Activated naive CD4-positive, alpha-beta T cell treated with anti-CD3 and anti-CD28 coated beads, Interleukin-2, amount 10 ng/mL, durations not matched to agents 7 days and 5 days (primary cell): Measurements from ENCODE around the gene FOXB1.

ENCODE experiments used
- CTCF ChIA-PET: fragments of 350-600 bp; sonication (Branson Sonifier 250); formaldehyde crosslinking; loops from one replicate; lab custom pipeline; 2021; ENCODE audit warnings: antibody characterized with exemption; lab: Charles Lee
- DNase-seq: peaks from one replicate; pipeline ENCODE4 v3.0.0-alpha.2; 2020
- H3K27ac Mint-ChIP-seq: one replicate; pipeline ENCODE4 v1.8.0; 2021; ENCODE audit warnings: mild to moderate bottlenecking, moderate library complexity, mixed read lengths
- H3K27me3 Mint-ChIP-seq: one replicate; pipeline ENCODE4 v1.8.0; 2021; ENCODE audit warnings: mild to moderate bottlenecking, mixed read lengths
- H3K36me3 Mint-ChIP-seq: one replicate; pipeline ENCODE4 v1.8.0; 2021; ENCODE audit warnings: mixed read lengths
- H3K4me1 Mint-ChIP-seq: one replicate; pipeline ENCODE4 v1.8.0; 2021; ENCODE audit warnings: mixed read lengths
- H3K4me3 Mint-ChIP-seq: one replicate; pipeline ENCODE4 v1.8.0; 2021; ENCODE audit warnings: mild to moderate bottlenecking, moderate library complexity, mixed read lengths
- H3K9me3 Mint-ChIP-seq: one replicate; pipeline ENCODE4 v1.8.0; 2021; ENCODE audit warnings: mixed read lengths

FOXB1 gene

DNA sequence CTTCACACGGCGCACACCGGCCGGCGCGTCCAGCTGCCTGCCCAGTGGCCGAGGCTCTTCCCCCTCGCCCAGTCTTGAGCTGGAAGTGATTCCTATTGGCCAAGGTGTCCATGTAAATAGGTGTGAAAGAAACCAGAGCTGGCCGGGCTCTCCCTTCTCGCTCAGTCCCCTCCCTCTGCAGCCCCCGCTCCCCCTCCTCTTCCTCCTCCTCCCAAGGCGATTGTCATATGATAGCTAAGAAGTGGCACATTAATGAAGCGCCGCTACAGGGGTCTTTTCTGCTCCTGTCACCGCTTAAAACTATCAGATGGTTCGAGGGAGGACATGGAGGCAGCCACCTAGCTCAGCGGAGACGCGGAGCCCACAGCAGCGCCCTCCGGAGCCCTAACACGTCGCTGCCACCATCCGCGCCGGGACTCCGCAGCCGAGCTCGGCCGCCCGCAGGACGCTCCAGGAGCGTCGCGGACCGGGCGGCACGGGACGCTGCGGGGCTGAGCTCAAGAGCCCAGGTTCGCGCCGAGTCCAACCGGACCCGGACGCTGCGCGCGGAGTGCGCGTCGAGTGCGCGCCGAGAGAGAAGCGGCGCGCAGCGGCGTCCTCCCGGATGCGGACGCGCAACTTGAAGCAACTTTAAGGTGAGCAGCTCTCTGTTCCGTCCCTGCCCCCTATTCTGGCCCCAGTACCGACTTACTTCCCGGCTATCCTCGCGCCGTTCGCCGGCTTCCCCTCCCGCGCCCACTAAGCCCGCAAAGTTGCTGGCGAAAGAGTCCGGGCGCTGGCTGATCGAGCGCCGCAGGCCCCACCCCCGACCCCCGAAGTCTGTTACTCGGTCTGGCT is at the start of gene FOXB1:
TSS of gene FOXB1 (plus strand) at position 303 of the 837 bp plus-strand sequence. CDS start 653 bp downstream, outside the sequence.
- peak; percentile 55 for DNase-seq
- CTCF ChIA-PET: interaction anchor here (0.8 to 2.4 kb wide), 10 partner anchors 9 to 313 kb away, joined by 3 to 19 read pairs (median 3); no protein-coding TSS in a partner anchor
- Mint-ChIP-seq H3K9me3 (peaks cover 4% of the 10 kb centered on the region), H3K4me3 (peak within 1 kb of the TSS; percentile 94), H3K4me1 (peaks cover 76% of the 10 kb centered on the region), H3K27me3 (peaks cover 94% of the 10 kb centered on the region), H3K36me3 (peaks cover 34% of the 10 kb centered on the region), H3K27ac (peak within 1 kb of the TSS; percentile 94)

DNA sequence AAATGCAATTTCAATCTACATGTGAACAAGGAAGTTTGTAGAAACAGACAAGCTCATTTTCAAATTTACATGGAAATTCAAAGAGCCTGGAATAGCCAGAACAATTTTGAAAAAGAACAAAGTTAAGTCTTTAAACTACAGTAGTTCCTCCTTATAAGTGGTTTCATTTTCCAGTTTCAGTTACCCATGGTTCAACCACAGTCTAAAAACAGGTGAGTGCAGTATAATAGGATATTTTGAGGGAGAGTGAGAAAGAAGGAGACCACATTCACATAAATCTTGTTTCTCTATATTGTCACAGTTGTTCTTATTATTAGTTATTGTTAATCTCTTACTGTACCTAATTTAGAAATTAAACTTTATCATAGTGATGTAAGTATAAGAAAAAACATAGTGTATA is 45.8 kb upstream of the FOXB1 start:
- Mint-ChIP-seq H3K4me3 (no peak overlapping the region), H3K9me3 (peaks cover 40% of the 10 kb centered on the region), H3K36me3 (peaks cover 22% of the 10 kb centered on the region), H3K4me1 (peaks cover 5% of the 10 kb centered on the region), H3K27me3 (peaks cover 20% of the 10 kb centered on the region), H3K27ac (no peak overlapping the region)
- DNase-seq: no peak
- CTCF ChIA-PET: no interaction called here

DNA sequence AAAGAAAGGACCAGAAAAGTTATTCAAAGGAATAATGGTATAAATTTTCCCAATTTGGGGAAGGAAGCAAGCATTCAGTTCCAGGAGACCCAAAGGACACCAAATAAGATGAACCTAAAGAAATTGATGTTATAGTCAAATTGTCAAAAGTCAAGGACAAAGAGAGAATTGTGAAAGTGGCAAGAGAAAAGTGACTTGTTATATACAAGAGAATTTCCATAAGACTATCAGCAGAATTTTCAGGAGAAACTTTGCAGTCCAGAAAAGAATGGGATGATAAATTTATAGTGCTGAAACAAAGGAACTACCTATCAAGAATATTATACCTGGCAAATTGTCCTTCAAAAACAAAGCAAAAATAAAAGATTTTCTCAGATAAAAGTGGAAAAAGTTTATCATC is 43.8 kb upstream of the FOXB1 start:
- no peak overlapping the region for H3K4me3 Mint-ChIP-seq
- peaks cover 6% of the 10 kb centered on the region for H3K4me1 Mint-ChIP-seq
- H3K36me3 Mint-ChIP-seq: peaks cover 22% of the 10 kb centered on the region
- peaks cover 45% of the 10 kb centered on the region for H3K9me3 Mint-ChIP-seq
- DNase-seq: no peak
- CTCF ChIA-PET: no interaction called here
- H3K27me3 Mint-ChIP-seq: peaks cover 26% of the 10 kb centered on the region
- no peak overlapping the region for H3K27ac Mint-ChIP-seq

DNA sequence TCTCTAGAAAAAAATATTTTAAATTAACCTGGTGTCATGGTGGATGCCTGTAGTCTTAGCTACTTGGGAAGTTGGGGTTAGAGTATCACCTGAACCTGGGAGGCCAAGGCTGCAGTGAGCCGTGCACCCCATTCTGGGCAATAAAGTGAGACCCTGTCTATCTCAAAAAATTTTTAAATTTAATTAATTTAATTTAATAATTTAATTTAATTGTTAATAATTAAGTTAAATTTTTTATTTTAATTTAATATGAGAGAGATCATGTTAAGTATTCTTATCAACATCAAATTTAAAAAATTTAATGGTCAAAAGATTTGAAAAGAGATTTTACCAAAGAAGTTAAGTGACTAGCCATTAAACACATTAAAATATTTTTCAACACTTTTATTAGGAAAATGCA is 40.8 kb upstream of the FOXB1 start:
- no peak for DNase-seq
- Mint-ChIP-seq H3K9me3 (peaks cover 31% of the 10 kb centered on the region), H3K4me1 (peaks cover 9% of the 10 kb centered on the region), H3K36me3 (peaks cover 11% of the 10 kb centered on the region), H3K4me3 (no peak overlapping the region), H3K27me3 (peaks cover 23% of the 10 kb centered on the region), H3K27ac (no peak overlapping the region)
- CTCF ChIA-PET: no interaction called here

DNA sequence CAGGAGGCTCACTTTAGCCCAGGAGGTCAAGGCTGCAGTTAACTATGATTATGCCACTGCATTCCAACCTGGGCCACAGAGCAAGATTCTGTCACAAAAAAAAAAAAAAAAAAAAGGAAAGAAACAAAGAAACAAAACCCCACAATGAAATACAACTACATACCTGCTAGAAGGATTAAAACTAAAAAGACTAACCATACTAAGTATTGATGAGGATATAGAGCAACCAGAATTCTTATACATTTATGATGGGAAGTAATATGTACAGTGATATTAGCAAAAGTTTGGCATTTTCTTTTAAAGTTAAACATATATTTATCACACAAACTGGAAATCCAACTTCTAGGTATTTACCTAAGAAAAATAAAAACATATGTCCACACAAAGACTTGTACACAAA is 40.2 kb upstream of the FOXB1 start:
- peaks cover 11% of the 10 kb centered on the region for H3K36me3 Mint-ChIP-seq
- peaks cover 23% of the 10 kb centered on the region for H3K27me3 Mint-ChIP-seq
- CTCF ChIA-PET: no interaction called here
- H3K9me3 Mint-ChIP-seq: peaks cover 30% of the 10 kb centered on the region
- H3K27ac Mint-ChIP-seq: no peak overlapping the region
- no peak for DNase-seq
- H3K4me1 Mint-ChIP-seq: peaks cover 8% of the 10 kb centered on the region
- H3K4me3 Mint-ChIP-seq: no peak overlapping the region

DNA sequence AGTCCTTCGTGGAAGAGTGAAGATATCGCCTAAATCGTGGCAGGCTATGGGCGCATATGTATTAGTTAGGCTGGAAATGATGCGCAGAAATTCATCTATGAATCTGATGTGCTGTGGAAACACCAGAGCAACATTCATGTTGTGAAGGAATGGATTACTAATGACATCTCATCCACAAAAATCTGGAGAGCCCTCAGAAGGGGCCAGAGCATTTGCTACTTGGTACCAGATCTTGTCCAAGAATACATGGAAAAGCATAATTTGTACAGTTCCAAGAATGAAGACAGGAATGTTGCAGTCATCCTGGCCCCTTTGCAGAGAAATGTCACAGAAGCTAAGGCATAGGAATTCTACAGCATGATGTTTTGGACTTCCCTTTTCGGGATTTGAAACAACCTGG is 38.4 kb upstream of the FOXB1 start:
- Mint-ChIP-seq H3K36me3 (peaks cover 2% of the 10 kb centered on the region), H3K4me1 (peaks cover 8% of the 10 kb centered on the region), H3K27me3 (peaks cover 20% of the 10 kb centered on the region), H3K9me3 (peaks cover 20% of the 10 kb centered on the region), H3K4me3 (no peak overlapping the region), H3K27ac (no peak overlapping the region)
- DNase-seq: no peak
- CTCF ChIA-PET: no interaction called here

DNA sequence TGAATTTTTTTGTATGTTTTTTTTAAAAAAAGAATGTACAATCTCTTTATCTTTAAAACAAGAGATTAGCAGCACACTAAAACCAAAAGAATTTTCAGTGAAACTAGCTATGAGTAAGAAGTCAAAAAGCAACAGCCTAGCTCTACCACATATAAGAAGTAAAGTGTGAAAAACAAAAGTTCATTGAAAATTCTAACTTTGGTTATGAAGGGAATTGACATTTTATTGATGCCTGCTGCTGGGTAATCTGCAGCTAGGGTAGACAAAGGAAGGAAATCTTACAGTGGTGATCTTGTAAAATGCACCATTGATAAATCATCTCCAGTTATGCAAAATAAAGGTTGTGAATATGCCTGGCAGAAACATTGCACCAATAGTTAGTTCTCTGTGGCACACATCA is 37.8 kb upstream of the FOXB1 start:
- Mint-ChIP-seq H3K27me3 (peaks cover 20% of the 10 kb centered on the region), H3K4me1 (peaks cover 8% of the 10 kb centered on the region), H3K36me3 (no peaks in the 10 kb centered on the region), H3K27ac (no peak overlapping the region), H3K9me3 (peaks cover 18% of the 10 kb centered on the region), H3K4me3 (no peak overlapping the region)
- CTCF ChIA-PET: interaction anchor here (1.2 kb wide), 1 partner anchor 49 kb away, joined by 3 read pairs; no protein-coding TSS in a partner anchor
- DNase-seq: no peak

DNA sequence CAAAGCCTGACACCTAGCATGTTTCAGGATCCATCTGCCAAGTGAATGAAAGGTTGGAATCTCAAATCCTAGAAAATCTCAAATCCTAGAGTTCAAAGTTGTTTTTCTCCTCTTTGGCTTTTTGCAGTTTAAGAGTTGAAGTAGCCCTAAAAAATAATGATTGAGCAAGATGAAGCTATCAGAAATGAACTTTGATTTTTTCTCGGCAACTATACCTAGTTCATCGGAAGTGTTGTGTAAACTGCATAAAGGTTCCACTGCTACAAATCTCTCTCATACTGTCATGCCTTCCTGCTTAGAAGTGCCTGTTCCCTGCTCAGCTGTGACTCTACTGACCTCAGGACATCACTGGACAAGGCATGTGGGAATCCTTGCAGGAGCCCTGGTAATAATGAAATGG is 35.8 kb upstream of the FOXB1 start:
- CTCF ChIA-PET: no interaction called here
- peaks cover 26% of the 10 kb centered on the region for H3K27me3 Mint-ChIP-seq

DNA sequence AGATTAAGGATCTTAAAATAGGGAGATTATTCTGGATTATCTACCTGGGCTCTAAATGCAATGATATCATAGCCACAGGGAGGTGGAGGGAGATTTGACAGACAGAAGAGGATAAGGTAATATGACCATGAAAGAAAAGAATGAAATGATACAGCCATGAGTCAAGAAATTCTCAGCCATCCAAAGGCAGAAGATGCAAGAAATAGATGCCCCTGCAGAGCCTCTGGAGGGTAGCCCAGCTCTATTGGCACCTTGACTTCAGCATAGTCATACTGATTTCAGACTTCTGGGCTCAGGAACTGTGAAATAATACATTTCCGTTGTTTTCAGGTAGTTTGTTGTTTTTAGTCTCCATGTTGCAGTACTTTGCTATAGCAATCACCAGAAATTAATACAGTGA is 31.9 kb upstream of the FOXB1 start:
- peaks cover 21% of the 10 kb centered on the region for H3K36me3 Mint-ChIP-seq
- peaks cover 35% of the 10 kb centered on the region for H3K4me1 Mint-ChIP-seq
- CTCF ChIA-PET: interaction anchor here (1.2 kb wide), 1 partner anchor 55 kb away, joined by 3 read pairs; no protein-coding TSS in a partner anchor
- no peak for DNase-seq
- peaks cover 21% of the 10 kb centered on the region for H3K27me3 Mint-ChIP-seq
- H3K27ac Mint-ChIP-seq: no peak overlapping the region
- peaks cover 25% of the 10 kb centered on the region for H3K9me3 Mint-ChIP-seq
- no peak overlapping the region for H3K4me3 Mint-ChIP-seq

More for the DNA sequence above, 35.8 kb upstream of the FOXB1 start:
- DNase-seq: no peak
- Mint-ChIP-seq H3K36me3 (peaks cover 1% of the 10 kb centered on the region), H3K27ac (no peak overlapping the region), H3K4me1 (peaks cover 10% of the 10 kb centered on the region), H3K9me3 (peaks cover 10% of the 10 kb centered on the region), H3K4me3 (no peak overlapping the region)

DNA sequence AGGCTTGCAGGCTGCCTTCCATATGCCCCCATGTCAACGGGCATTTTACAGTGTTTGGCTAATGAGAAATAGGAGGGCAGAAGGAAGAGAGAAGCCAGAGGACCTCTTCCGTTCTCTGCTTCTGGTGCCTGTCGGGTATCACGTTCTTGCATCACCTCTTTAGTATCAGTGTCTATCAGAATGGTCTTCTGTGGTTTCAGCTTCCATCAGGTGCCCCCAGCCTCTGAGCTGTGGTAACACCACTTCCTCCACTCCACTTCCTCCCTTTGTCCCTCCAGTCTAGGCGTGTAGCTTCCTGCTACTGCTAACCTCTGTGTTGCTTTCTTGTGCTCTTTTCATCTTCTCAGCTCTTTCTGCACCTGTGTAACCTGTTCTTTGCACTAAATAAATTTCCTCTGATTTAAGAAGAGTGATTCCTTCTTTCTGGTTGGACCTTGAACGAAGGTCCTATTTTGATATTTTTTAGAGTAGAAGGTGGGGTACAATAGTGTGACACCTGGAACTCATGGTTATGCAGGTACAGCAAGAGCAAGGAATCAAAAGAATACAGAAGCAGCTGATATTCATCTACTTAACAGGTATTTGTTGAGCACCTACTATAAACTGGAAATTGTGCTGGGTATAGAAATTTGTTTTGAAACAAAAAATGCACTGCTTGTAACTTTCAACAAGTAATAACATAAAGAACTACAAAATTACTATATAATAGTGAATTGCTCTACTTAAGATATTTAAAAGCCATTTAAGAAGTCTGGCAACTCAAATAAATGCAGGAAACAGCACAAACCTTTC is 27.4 kb upstream of the FOXB1 start:
- DNase-seq: peak; percentile 84
- peaks cover 42% of the 10 kb centered on the region for H3K4me1 Mint-ChIP-seq
- H3K27me3 Mint-ChIP-seq: peaks cover 18% of the 10 kb centered on the region
- H3K27ac Mint-ChIP-seq: peak overlapping the region; percentile 88
- H3K9me3 Mint-ChIP-seq: peaks cover 31% of the 10 kb centered on the region
- CTCF ChIA-PET: interaction anchor here (0.6 to 1.7 kb wide), 3 partner anchors 21 to 350 kb away, joined by 3 to 7 read pairs (median 4); no protein-coding TSS in a partner anchor
- peaks cover 30% of the 10 kb centered on the region for H3K36me3 Mint-ChIP-seq
- H3K4me3 Mint-ChIP-seq: peak overlapping the region; percentile 55

DNA sequence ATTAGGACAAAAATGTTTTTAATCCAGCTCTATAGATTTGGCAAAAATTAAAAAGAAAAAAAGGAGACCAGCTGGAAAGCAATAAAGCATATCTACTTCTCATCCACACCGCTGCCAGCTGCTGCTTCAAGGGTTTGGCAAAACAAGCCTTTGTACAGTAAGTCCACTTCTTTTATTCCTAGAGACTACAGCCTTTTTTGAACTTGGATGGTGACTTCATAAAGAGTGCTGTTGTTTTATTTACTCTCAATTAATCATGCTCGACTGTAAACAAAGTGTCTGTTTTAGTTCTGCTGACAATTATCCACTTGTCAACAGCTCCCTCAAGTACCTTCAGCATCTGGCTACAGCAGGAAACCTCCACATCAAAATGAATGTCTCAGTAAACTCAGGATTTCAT is 12.3 kb upstream of the FOXB1 start:
- peaks cover 82% of the 10 kb centered on the region for H3K27me3 Mint-ChIP-seq
- H3K4me1 Mint-ChIP-seq: peaks cover 33% of the 10 kb centered on the region
- DNase-seq: no peak
- no peaks in the 10 kb centered on the region for H3K9me3 Mint-ChIP-seq
- peaks cover 6% of the 10 kb centered on the region for H3K36me3 Mint-ChIP-seq
- CTCF ChIA-PET: interaction anchor here (0.9 to 2.2 kb wide), 2 partner anchors 74 to 188 kb away, joined by 3 to 9 read pairs; no protein-coding TSS in a partner anchor
- no peak overlapping the region for H3K27ac Mint-ChIP-seq
- H3K4me3 Mint-ChIP-seq: no peak overlapping the region

DNA sequence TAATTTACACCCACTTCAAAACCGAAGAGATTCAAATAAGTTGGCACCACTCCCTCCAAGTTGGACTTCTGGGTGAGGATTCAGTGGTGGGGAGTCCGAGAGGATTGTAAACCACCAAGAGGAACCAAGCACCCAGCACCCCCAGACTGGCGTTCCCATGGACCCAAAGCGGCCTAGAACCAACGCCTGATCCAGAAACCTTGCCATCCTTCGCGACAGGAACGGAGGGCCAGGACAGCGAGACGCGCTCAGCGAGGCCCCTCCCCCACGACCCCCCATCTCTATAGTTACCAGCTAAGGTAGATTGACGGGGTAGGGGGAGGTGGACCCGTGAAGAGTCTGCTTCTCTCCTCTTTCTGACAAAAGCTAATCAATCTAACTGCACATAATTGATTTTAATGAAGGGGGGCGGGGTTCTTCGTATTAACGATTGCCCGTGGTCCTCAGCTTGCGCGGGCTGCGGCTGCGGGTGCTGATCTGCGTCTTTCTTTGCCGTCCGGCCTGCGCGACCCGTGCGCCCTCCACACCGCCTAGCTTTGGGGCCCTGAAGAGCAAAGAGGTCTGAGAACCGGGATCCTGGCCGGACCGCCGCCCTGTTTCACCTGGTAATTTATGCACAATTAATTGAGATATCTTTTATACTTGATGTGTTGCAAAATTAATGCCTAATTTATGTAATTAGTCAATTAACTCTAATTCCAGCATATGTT is 10.9 kb upstream of the FOXB1 start:
- Mint-ChIP-seq H3K27ac (no peak overlapping the region), H3K4me1 (peaks cover 45% of the 10 kb centered on the region), H3K9me3 (no peaks in the 10 kb centered on the region), H3K36me3 (peaks cover 5% of the 10 kb centered on the region), H3K4me3 (no peak overlapping the region), H3K27me3 (peaks cover 86% of the 10 kb centered on the region)
- CTCF ChIA-PET: interaction anchor here (0.9 to 3.8 kb wide), 5 partner anchors 11 to 333 kb away, joined by 3 to 30 read pairs (median 3); partner anchors contain the start of gene FOXB1
- no peak for DNase-seq

DNA sequence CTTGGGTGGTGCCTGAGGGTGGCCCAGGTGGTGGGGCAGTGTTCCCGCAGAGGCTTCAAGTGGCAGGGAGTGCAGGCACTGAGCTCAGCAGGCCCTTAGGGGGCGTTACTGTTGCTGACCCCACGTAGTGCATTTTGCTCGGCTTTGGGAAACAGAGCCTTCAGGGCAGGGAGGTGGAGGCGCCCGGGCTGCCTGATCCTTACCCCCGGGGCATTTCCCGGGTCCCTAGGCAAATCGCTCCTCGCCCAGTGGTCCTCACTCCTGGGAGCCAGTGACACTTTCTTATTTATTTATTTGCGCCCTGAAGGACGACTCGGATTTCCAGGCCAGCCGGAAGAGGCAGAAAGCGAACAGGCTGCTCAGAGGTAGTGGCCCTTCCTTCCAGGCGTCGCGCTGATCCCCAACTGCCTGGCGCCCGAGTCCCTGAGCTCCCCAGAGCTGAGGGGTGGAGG is 10.1 kb upstream of the FOXB1 start:
- DNase-seq: no peak
- Mint-ChIP-seq H3K4me3 (no peak overlapping the region), H3K9me3 (no peaks in the 10 kb centered on the region), H3K27me3 (peaks cover 91% of the 10 kb centered on the region), H3K36me3 (peaks cover 5% of the 10 kb centered on the region), H3K4me1 (peaks cover 48% of the 10 kb centered on the region), H3K27ac (peak overlapping the region; percentile 71)
- CTCF ChIA-PET: interaction anchor here (0.9 to 3.8 kb wide), 5 partner anchors 10 to 332 kb away, joined by 3 to 30 read pairs (median 5); partner anchors contain the start of gene FOXB1
